ENCODE measurements around the gene OSTN. TPM values are rescaled to one million over a fixed set of nuclear protein-coding genes. Genes with fewer than 3 reads are reported as not detected.

The OSTN gene
- total RNA-seq, 2 experiments from 2014 or later = not detected

DNA sequence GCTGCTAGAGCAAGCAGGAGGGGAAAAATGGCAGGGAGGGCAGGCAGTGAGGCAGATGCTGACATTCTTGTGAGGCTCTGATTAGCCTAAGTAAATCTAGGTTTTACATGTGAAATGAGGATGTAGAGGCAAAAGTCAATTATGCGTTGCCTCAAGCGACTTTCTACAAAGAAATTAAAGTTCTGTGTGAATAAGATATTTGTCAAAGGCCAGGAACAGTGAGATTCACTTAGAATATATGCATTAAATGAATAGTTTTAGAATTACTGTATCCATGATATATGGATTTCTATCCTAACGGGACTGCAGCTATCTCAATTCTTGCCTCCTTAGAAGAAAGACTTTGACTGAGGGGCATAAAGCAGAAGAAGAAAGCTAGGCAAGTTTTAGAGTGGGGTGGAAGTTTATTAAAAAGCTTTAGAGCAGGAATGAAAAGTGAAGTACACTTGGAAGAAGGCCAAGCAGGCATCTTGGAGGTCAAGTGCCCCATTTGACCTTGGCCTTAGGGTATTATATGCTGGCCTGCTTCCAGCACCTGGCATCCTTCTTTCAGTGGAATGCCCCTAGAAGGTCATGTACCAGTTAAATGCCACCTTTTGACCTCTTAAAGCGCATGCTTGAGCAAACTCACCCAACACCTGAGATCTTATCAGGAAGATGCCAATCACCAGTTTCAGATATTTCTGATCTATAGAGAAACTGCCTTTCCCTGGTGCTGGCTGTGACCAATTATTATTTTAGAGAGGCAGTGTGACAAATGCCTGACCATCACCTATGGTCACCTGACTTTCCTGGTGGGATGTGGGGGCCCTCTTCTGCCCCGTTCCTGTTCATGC, 38.2 kb downstream of the OSTN start:
- Mint-ChIP-seq H3K27ac (no peak overlapping the region), H3K4me1 (ENCODE audit: low read depth) (no peaks in the 10 kb centered on the region), H3K4me3 (no peak overlapping the region), H3K27me3 (peaks cover 2% of the 10 kb centered on the region), H3K36me3 (ENCODE audit: low read depth) (no peaks in the 10 kb centered on the region), H3K9me3 (no peaks in the 10 kb centered on the region)
- TF ChIP-seq, protein P1, sequence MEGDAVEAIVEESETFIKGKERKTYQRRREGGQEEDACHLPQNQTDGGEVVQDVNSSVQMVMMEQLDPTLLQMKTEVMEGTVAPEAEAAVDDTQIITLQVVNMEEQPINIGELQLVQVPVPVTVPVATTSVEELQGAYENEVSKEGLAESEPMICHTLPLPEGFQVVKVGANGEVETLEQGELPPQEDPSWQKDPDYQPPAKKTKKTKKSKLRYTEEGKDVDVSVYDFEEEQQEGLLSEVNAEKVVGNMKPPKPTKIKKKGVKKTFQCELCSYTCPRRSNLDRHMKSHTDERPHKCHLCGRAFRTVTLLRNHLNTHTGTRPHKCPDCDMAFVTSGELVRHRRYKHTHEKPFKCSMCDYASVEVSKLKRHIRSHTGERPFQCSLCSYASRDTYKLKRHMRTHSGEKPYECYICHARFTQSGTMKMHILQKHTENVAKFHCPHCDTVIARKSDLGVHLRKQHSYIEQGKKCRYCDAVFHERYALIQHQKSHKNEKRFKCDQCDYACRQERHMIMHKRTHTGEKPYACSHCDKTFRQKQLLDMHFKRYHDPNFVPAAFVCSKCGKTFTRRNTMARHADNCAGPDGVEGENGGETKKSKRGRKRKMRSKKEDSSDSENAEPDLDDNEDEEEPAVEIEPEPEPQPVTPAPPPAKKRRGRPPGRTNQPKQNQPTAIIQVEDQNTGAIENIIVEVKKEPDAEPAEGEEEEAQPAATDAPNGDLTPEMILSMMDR (IDR thresholded peaks at IDR 0.05) = no peak
- intact Hi-C loops (cut with micrococcal nuclease) = no loop called here
- ChIA-PET POLR2A (no interaction called here), CTCF (no interaction called here)
- no peak for DNase-seq
- no peak for ATAC-seq

DNA sequence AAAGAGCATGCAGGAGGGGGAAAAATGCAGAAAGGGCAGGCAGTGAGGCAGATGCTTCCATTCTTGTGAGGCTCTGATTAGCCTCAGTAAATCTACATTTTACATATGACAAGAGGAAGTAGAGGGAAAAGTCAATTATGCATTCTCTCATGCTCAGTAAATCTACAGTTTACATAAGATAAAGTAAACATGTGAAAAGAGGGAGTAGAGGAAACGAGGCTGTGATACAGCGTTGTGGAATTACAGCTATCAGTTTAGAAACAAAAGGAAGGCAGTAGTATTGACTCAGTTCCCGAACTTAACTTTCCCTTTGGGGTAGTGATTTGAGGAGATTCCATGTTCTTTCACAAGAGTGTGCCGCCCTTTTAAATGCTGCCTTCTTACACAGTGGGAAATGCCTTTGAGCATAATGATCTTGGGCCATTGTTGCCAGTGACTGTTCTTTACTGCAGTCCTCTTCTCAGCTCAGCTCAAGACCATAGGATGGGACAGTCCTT, 39.3 kb downstream of the OSTN start:
- Mint-ChIP-seq H3K27me3 (peaks cover 2% of the 10 kb centered on the region), H3K9me3 (no peaks in the 10 kb centered on the region), H3K36me3 (ENCODE audit: low read depth) (no peaks in the 10 kb centered on the region), H3K4me1 (ENCODE audit: low read depth) (no peaks in the 10 kb centered on the region), H3K4me3 (no peak overlapping the region), H3K27ac (no peak overlapping the region)
- ATAC-seq = no peak
- POLR2A ChIA-PET = no interaction called here
- DNase-seq = no peak
- intact Hi-C loops (cut with micrococcal nuclease) = no loop called here
- TF ChIP-seq, protein P1 (IDR thresholded peaks at IDR 0.05) = no peak
- CTCF ChIA-PET = no interaction called here

DNA sequence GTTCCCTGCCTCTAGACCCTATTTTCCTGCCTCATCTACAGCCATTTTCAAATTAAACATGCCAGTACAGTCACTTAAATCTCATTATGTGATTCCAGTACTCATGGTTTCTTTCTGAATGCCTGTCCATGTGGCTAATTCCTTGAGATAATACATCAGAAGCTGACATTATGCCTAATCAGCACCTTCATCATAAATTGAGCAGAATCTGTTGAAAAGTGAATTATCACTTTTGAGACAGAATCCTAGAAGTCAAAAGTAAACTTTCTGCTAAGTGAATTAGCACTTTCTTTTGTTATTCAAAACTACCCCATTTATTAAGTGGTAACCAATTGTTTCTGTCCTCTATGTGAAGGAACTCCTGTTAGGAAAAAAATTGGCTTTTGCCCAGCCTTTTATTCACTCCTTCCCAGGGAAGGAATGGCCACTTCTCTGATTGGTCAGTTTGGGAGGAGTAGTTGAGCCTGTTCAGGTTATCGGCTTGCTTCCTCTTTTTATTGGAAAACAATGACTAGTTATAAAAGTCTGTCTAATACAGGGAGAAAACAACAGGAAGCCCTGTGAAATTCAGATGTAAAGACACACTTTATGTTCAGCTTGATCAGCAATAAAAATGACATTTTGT, 40.5 kb downstream of the OSTN start:
- ATAC-seq (no peak), DNase-seq (no peak)
- ChIA-PET CTCF (no interaction called here), POLR2A (interaction anchor here (0.5 kb wide), 1 partner anchor 678 kb away, joined by 3 read pairs; no protein-coding TSS in a partner anchor)
- TF ChIP-seq, protein P1 (IDR thresholded peaks at IDR 0.05) = no peak
- intact Hi-C loops (cut with micrococcal nuclease) = no loop called here
- Mint-ChIP-seq H3K4me1 (ENCODE audit: low read depth) (no peaks in the 10 kb centered on the region), H3K27me3 (peaks cover 2% of the 10 kb centered on the region), H3K36me3 (ENCODE audit: low read depth) (no peaks in the 10 kb centered on the region), H3K4me3 (no peak overlapping the region), H3K27ac (no peak overlapping the region), H3K9me3 (no peaks in the 10 kb centered on the region)

DNA sequence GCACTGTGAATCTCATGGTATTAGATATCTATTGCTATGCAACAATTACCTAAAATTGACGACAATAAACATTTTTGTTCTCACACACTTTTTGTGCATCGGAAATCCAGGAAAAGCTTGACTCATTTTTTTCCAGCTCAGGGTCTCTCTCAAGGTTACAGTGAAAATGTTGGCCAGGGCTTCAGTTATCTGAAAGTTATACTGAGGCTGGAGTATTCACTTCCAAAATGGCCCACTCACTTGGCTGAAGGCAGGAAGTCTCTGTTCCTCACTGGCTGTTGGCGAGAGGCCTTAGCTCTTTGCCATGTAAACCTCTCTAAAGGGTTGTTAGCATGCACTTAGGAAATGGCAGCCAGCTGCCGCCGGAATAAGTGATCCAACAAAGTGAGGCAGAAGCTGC, 41.4 kb downstream of the OSTN start:
- Mint-ChIP-seq H3K4me3 (no peak overlapping the region), H3K9me3 (no peaks in the 10 kb centered on the region), H3K27ac (no peak overlapping the region), H3K36me3 (ENCODE audit: low read depth) (no peaks in the 10 kb centered on the region), H3K27me3 (peaks cover 4% of the 10 kb centered on the region), H3K4me1 (ENCODE audit: low read depth) (no peaks in the 10 kb centered on the region)
- ChIA-PET POLR2A (interaction anchor here (0.6 kb wide), 1 partner anchor 193 kb away, joined by 3 read pairs; no protein-coding TSS in a partner anchor), CTCF (no interaction called here)
- intact Hi-C loops (cut with micrococcal nuclease) = no loop called here
- DNase-seq (no peak), ATAC-seq (no peak)
- TF ChIP-seq, protein P1 (IDR thresholded peaks at IDR 0.05) = no peak

Data from activated CD8-positive, alpha-beta T cell treated with anti-CD3 and anti-CD28 coated beads for 36 hours (primary cell).